Loucy (cell line): ENCODE results near the gene CSPG4.
"Not testable (repeated sequence)": the region's sequence is repeated elsewhere in the genome, so short reads cannot be mapped to it uniquely, and the experiment has no call there.

ENCODE experiments used
- H2AFZ ChIP-seq: fragments of 200-600 bp; sonication (generic); 2 replicates; pipeline ENCODE4 v1.6.0; 2016; ENCODE audit warnings: antibody characterized with exemption, mild to moderate bottlenecking, low read length, moderate library complexity
- H3F3A ChIP-seq: fragments of 200-600 bp; 2 replicates; pipeline ENCODE4 v1.6.0; 2016; ENCODE audit warnings: antibody characterized with exemption, low read depth, mild to moderate bottlenecking
- H3K27me3 ChIP-seq: fragments of 200-600 bp; sonication (generic); 2 replicates; pipeline ENCODE4 v1.6.1; 2014; ENCODE audit warnings: low read length, mild to moderate bottlenecking; ENCODE audit not compliant: insufficient read depth, poor library complexity, severe bottlenecking
- H3K36me3 ChIP-seq: fragments of 200-600 bp; sonication (generic); 2 replicates; pipeline ENCODE4 v1.6.1; 2016; ENCODE audit warnings: low read length; ENCODE audit not compliant: insufficient read depth
- H3K4me1 ChIP-seq: fragments of 200-600 bp; sonication (generic); 2 replicates; pipeline ENCODE4 v1.5.1; 2014; ENCODE audit warnings: low read length, mild to moderate bottlenecking; ENCODE audit not compliant: insufficient read depth, poor library complexity, severe bottlenecking
- H3K4me2 ChIP-seq: fragments of 200-600 bp; sonication (generic); 2 replicates; pipeline ENCODE4 v1.6.0; 2014; ENCODE audit warnings: antibody characterized with exemption, low read length, low read depth, mild to moderate bottlenecking; ENCODE audit not compliant: poor library complexity, severe bottlenecking
- H3K4me3 ChIP-seq: fragments of 200-600 bp; sonication (generic); 2 replicates; pipeline ENCODE4 v1.5.1; 2014; ENCODE audit warnings: low read length, mild to moderate bottlenecking, mixed read lengths; ENCODE audit not compliant: poor library complexity, severe bottlenecking
- H3K79me2 ChIP-seq: fragments of 200-600 bp; sonication (generic); 2 replicates; pipeline ENCODE4 v1.6.1; 2014; ENCODE audit warnings: low read length; ENCODE audit not compliant: insufficient read depth
- H3K9ac ChIP-seq: fragments of 200-600 bp; sonication (generic); 2 replicates; pipeline ENCODE4 v1.6.0; 2014; ENCODE audit warnings: mild to moderate bottlenecking, low read depth, low read length, moderate library complexity; ENCODE audit not compliant: poor library complexity, severe bottlenecking
- H3K9me2 ChIP-seq: fragments of 200-600 bp; sonication (generic); replicated peaks from 2 replicates; pipeline ENCODE4 v1.6.1; 2016; ENCODE audit warnings: low read depth, low read length, mixed read lengths
- H3K9me3 ChIP-seq: fragments of 200-600 bp; sonication (generic); 2 replicates; pipeline ENCODE4 v1.6.1; 2014; ENCODE audit warnings: mild to moderate bottlenecking, antibody characterized with exemption, low read length, low read depth; ENCODE audit not compliant: insufficient read depth
- H4K20me1 ChIP-seq: fragments of 200-600 bp; sonication (generic); 2 replicates; pipeline ENCODE4 v1.6.0; 2014; ENCODE audit warnings: antibody characterized with exemption, low read length, mild to moderate bottlenecking; ENCODE audit not compliant: insufficient read depth, poor library complexity, severe bottlenecking
- CTCF ChIP-seq: fragments of 200-600 bp; sonication (generic); conservative IDR thresholded peaks from 2 replicates; pipeline ENCODE4 v1.5.1; 2014; ENCODE audit warnings: mild to moderate bottlenecking, antibody characterized with exemption, low read length
- EZH2phosphoT487 ChIP-seq: fragments of 200-600 bp; IDR thresholded peaks from 2 replicates; pipeline ENCODE4 v1.6.1; 2018; ENCODE audit warnings: antibody characterized with exemption, mild to moderate bottlenecking, moderate library complexity, borderline replicate concordance

Gene CSPG4

GRCh38 chr15:75745305-75745704, 32.7 kb upstream of the CSPG4 start:
- Histone ChIP-seq H3K9ac (no peak overlapping the region), H3K4me3 (no peak overlapping the region), H3K79me2 (no peaks in the 10 kb centered on the region), H2AFZ (no peak overlapping the region), H3F3A (no peaks in the 10 kb centered on the region), H4K20me1 (no peaks in the 10 kb centered on the region), H3K9me3 (no peaks in the 10 kb centered on the region), H3K36me3 (no peaks in the 10 kb centered on the region), H3K9me2 (no peaks in the 10 kb centered on the region), H3K4me2 (no peak overlapping the region), H3K4me1 (peaks cover 2% of the 10 kb centered on the region), H3K27me3 (no peaks in the 10 kb centered on the region)
- TF ChIP-seq EZH2phosphoT487 (no peak), CTCF (no peak)

- H4K20me1 ChIP-seq, H3F3A ChIP-seq, H3K9me2 ChIP-seq, H3K4me2 ChIP-seq, H3K27me3 ChIP-seq, H3K4me1 ChIP-seq, H3K4me3 ChIP-seq, H3K9me3 ChIP-seq, H3K36me3 ChIP-seq, H3K9ac ChIP-seq, H2AFZ ChIP-seq, H3K79me2 ChIP-seq: not testable (repeated sequence)
Observed at GRCh38 chr15:75742346-75742745, 29.7 kb upstream of the CSPG4 start.

GRCh38 chr15:75739791-75740190, 27.1 kb upstream of the CSPG4 start:
- Histone ChIP-seq H3F3A (no peaks in the 10 kb centered on the region), H3K9me3 (no peaks in the 10 kb centered on the region), H3K36me3 (no peaks in the 10 kb centered on the region), H4K20me1 (no peaks in the 10 kb centered on the region), H3K4me2 (no peak overlapping the region), H2AFZ (no peak overlapping the region), H3K9ac (no peak overlapping the region), H3K9me2 (no peaks in the 10 kb centered on the region), H3K4me1 (peaks cover 7% of the 10 kb centered on the region), H3K4me3 (no peak overlapping the region), H3K27me3 (no peaks in the 10 kb centered on the region), H3K79me2 (no peaks in the 10 kb centered on the region)
- no peak for TF ChIP-seq EZH2phosphoT487
- TF ChIP-seq CTCF = no peak

GRCh38 chr15:75738647-75739325, 26.1 kb upstream of the CSPG4 start:
- H3K27me3 ChIP-seq = no peaks in the 10 kb centered on the region
- no peaks in the 10 kb centered on the region for H3K9me3 ChIP-seq
- H3K4me3 ChIP-seq = peak overlapping the region; percentile 91
- no peaks in the 10 kb centered on the region for H3K9me2 ChIP-seq
- H3K36me3 ChIP-seq = no peaks in the 10 kb centered on the region
- TF ChIP-seq CTCF = no peak
- no peak for TF ChIP-seq EZH2phosphoT487
- no peaks in the 10 kb centered on the region for H4K20me1 ChIP-seq
- peak overlapping the region; percentile 97 for H3K4me2 ChIP-seq
- H3F3A ChIP-seq = no peaks in the 10 kb centered on the region
- peaks cover 7% of the 10 kb centered on the region for H3K4me1 ChIP-seq
- no peaks in the 10 kb centered on the region for H3K79me2 ChIP-seq
- H2AFZ ChIP-seq = peak overlapping the region; percentile 99; the same call in 1 of the 2 replicates
- H3K9ac ChIP-seq = peak overlapping the region; percentile 73
